HepG2 (cell line): Measurements from ENCODE around the gene CHST11. TPM values are rescaled to one million over a fixed set of nuclear protein-coding genes. Genes with fewer than 3 reads are reported as not detected.

Source experiments
- ATAC-seq: fragments of 200-7000 bp; cut with Tn5 transposase; 3 replicates; pipeline ENCODE4 v1.9.1; 2020; ENCODE audit warnings: mild to moderate bottlenecking, moderate library complexity
- BruUV-seq: library from RNA; stranded (reverse); fragments of 400-500 nt; replicated peaks from 2 replicates; lab custom pipeline; 2021; lab: Mats Ljungman, UMichigan
- CTCF ChIA-PET: fragments of 300-600 bp; formaldehyde crosslinking; extraction: SDS; loops from one replicate; lab custom pipeline; 2021; ENCODE audit warnings: low total read pairs, inconsistent platforms, low intra/inter-chr PET ratio; lab: Yijun Ruan, JAX
- POLR2A ChIA-PET: fragments of 350-600 bp; sonication (Branson Sonifier 250); formaldehyde crosslinking; loops from one replicate; lab custom pipeline; 2020; ENCODE audit warnings: antibody characterized with exemption, inconsistent platforms; lab: Yijun Ruan, JAX
- DNase-seq: peaks from one replicate; pipeline ENCODE4 v3.0.0-alpha.2; 2015; ENCODE audit warnings: low spot score
- FAIRE-seq: peaks from 3 replicates; lab custom pipeline; 2011; peaks lifted over from hg19 to GRCh38; lab: Jason Lieb, UNC
- H2AFZ ChIP-seq: one replicate; pipeline ENCODE4 v1.6.1; 2011; ENCODE audit warnings: low read length, inconsistent platforms
- H3K27ac ChIP-seq: fragments of 300-600 bp; 3 replicates; pipeline ENCODE4 v1.8.0; 2011; ENCODE audit warnings: mixed run types, mild to moderate bottlenecking, mixed read lengths, low read length, inconsistent platforms; ENCODE audit not compliant: insufficient read depth; ENCODE audit errors: extremely low read length
- H3K27me3 ChIP-seq, 2 experiments: fragments of 200-600 bp in 1 of 2; 2 replicates in 1 of 2; 3 replicates in 1 of 2; pipeline versions ENCODE4 v1.6.0 to v1.8.0; 2011; ENCODE audit warnings: low read length in 2 of 2, mild to moderate bottlenecking in 2 of 2, moderate library complexity in 2 of 2, inconsistent platforms in 1 of 2; ENCODE audit not compliant: insufficient read depth in 2 of 2, control insufficient read depth in 1 of 2
- H3K36me3 ChIP-seq, 2 experiments: fragments of 200-600 bp in 1 of 2; replicated peaks in 1 of 2; 2 replicates in 1 of 2; 3 replicates in 1 of 2; pipeline versions ENCODE4 v1.5.1 to v1.8.0; 2011; ENCODE audit warnings: low read length in 2 of 2, inconsistent platforms in 1 of 2; ENCODE audit not compliant: insufficient read depth in 2 of 2, control insufficient read depth in 1 of 2
- H3K4me1 ChIP-seq: 2 replicates; pipeline ENCODE4 v1.5.1; 2012; ENCODE audit warnings: low read length, inconsistent platforms; ENCODE audit not compliant: insufficient read depth
- H3K4me2 ChIP-seq: 2 replicates; pipeline ENCODE4 v1.6.0; 2011; ENCODE audit warnings: low read depth, low read length, inconsistent platforms
- H3K4me3 ChIP-seq, 3 experiments: fragments of 200-600 bp in 1 of 3; sonication (generic), shearing (Covaris generic) in 1 of 3; replicated peaks in 1 of 3; 2 replicates each; pipeline ENCODE4 v1.5.1; 2011 to 2016; ENCODE audit warnings: low read length in 3 of 3, inconsistent platforms in 2 of 3, low read depth in 2 of 3, mild to moderate bottlenecking in 2 of 3, control low read depth in 1 of 3, mixed read lengths in 1 of 3; ENCODE audit not compliant: insufficient read depth in 1 of 3
- H3K79me2 ChIP-seq: one replicate; pipeline ENCODE4 v1.6.1; 2011; ENCODE audit warnings: low read length, inconsistent platforms; ENCODE audit not compliant: insufficient read depth
- H3K9ac ChIP-seq: 2 replicates; pipeline ENCODE4 v1.6.0; 2011; ENCODE audit warnings: mild to moderate bottlenecking, low read depth, low read length, inconsistent platforms; ENCODE audit not compliant: insufficient read depth
- H3K9me3 ChIP-seq: 2 replicates; pipeline ENCODE4 v1.5.1; 2012; ENCODE audit warnings: mild to moderate bottlenecking, low read length
- H4K20me1 ChIP-seq: 2 replicates; pipeline ENCODE4 v1.6.0; 2011; ENCODE audit warnings: inconsistent platforms, mild to moderate bottlenecking, low read length, moderate library complexity; ENCODE audit not compliant: insufficient read depth
- GPN1 ChIP-seq: sonication (generic); formaldehyde crosslinking; IDR thresholded peaks from 2 replicates; pipeline ENCODE4 v1.5.1; 2020; ENCODE audit warnings: missing genetic modification reagents, borderline replicate concordance
- ONECUT2 ChIP-seq: sonication (generic); formaldehyde crosslinking; IDR thresholded peaks from 2 replicates; pipeline ENCODE4 v1.4.0; 2020; ENCODE audit warnings: missing genetic modification reagents
- SRY ChIP-seq: sonication (generic); formaldehyde crosslinking; IDR thresholded peaks from 2 replicates; pipeline ENCODE4 v1.8.0; 2022; ENCODE audit warnings: mild to moderate bottlenecking, missing genetic modification reagents
- ZNF570 ChIP-seq: sonication (generic); formaldehyde crosslinking; IDR thresholded peaks from 2 replicates; pipeline ENCODE4 v1.4.0; 2020; ENCODE audit warnings: mild to moderate bottlenecking, missing genetic modification reagents, borderline replicate concordance
- ZNF629 ChIP-seq: sonication (generic); formaldehyde crosslinking; conservative IDR thresholded peaks from 2 replicates; pipeline ENCODE4 v1.5.0; 2020; ENCODE audit warnings: missing genetic modification reagents
- ZNF746 ChIP-seq: sonication (generic); formaldehyde crosslinking; IDR thresholded peaks from 2 replicates; pipeline ENCODE4 v1.8.0; 2022; ENCODE audit warnings: mild to moderate bottlenecking, missing genetic modification reagents
- WGBS: methylation state at CpG from one replicate; pipeline ENCODE4 v1.1.6; 2017; ENCODE audit warnings: low lambda C conversion rate; 5-methylcytosine and 5-hydroxymethylcytosine counted together
- in situ Hi-C: cut with HindIII; loops from 2 replicates; pipeline ENCODE4 v1.10.0; 2017; ENCODE audit warnings: low pct_unique_long_range_greater_than_20kb; ENCODE audit not compliant: extremely low pct_ligation_motif_present
- intact Hi-C: fragments of 100-400 bp; cut with micrococcal nuclease; formaldehyde crosslinking; loops from one replicate; pipeline ENCODE4 v1.10.0; 2022; ENCODE audit not compliant: unreplicated experiment
- polyA plus RNA-seq, 8 experiments: library from polyadenylated mRNA; depleted of rRNA in 3 of 8; stranded (reverse) in 7 of 8; unstranded in 1 of 8; fragments of >200 nt; fragmentation: Illumina TruSeq in 4 of 8; extraction: Trizol in 4 of 8; gene quantifications; 2 replicates each; pipeline versions ENCODE4 v1.2.1 to v1.2.3, GENCODE V29; 2011 to 2016; ENCODE audit warnings: low read depth in 4 of 8, missing spikeins in 1 of 8, mixed read lengths in 1 of 8; ENCODE audit not compliant: insufficient read depth in 1 of 8
- total RNA-seq, 5 experiments: library from RNA; depleted of rRNA; stranded (reverse); fragments of >200 nt; fragmentation: Illumina TruSeq; extraction: Trizol; gene quantifications; 2 replicates each; pipeline ENCODE4 v1.2.3, GENCODE V29; 2016; ENCODE audit warnings: low read depth in 1 of 5
- TF ChIP-seq, protein P1 (sequence below): sonication (generic); formaldehyde crosslinking; conservative IDR thresholded peaks from 2 replicates; pipeline ENCODE4 v1.8.1; 2023; ENCODE audit warnings: missing genetic modification reagents
- TF ChIP-seq, protein P2 (sequence below): sonication (generic); formaldehyde crosslinking; IDR thresholded peaks from 2 replicates; pipeline ENCODE4 v1.9.0; 2022; ENCODE audit warnings: missing genetic modification reagents, mild to moderate bottlenecking, borderline replicate concordance

The CHST11 gene
- total and polyA plus RNA-seq, 2 of the 13 experiments (the other 11 are each of a cell fraction or from before 2014, with no cell fraction given), result 0.15 TPM; not detected in 1

DNA sequence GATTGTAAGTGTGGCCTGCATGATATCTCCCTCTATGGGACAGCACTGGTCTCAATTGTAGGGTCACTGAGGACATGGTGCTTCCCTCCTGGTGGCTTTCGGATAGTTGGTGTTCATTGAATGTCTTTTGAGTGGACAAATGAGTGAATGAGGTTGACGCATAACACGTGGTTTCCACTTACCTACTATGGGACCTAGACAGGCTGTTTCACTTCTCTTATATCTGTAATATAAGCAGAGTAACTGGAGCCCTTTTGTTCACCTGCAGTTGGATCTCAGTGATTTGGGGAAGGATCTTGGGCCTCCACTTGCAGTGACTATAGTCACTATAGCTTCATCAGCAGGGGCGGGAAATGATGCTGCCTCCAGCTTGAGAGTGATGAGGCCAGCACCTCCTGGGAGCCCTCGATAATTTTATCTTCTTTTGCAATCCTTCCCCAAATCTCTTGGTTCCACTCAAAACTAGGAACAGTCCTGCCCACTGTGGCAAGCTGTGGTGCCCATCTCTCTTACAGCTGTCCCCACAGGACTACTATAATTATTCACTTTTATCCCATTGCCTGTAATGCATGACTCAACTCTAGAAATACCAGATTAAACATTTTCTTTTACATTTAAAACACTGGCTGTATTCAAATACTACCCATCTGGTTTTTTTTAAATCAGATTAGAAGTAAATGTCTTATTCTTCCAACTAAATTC is 242.9 kb downstream of the CHST11 start:
- H3K9me3 ChIP-seq, result no peaks in the 10 kb centered on the region
- no peaks in the 10 kb centered on the region for H3K4me1 ChIP-seq
- no TSS peak for BruUV-seq
- 25% methylated on average over 5 of the region's 5 CpGs for WGBS
- ChIA-PET CTCF (no interaction called here), POLR2A (no interaction called here)
- no peaks in the 10 kb centered on the region for H3K79me2 ChIP-seq
- H3K4me3 ChIP-seq, result no peak overlapping the region
- H3K27me3 ChIP-seq, result peaks cover 2 to 21% of the 10 kb centered on the region in 2 experiments; a peak in 4 of 5 replicates
- H3K36me3 ChIP-seq, result no peaks in the 10 kb centered on the region
- DNase-seq (no peak), FAIRE-seq (no peak), ATAC-seq (no peak)
- H2AFZ ChIP-seq, result no peak overlapping the region
- H4K20me1 ChIP-seq, result no peaks in the 10 kb centered on the region
- intact Hi-C loops, result no loop called here
- no peak overlapping the region for H3K27ac ChIP-seq
- TF ChIP-seq, protein P1, sequence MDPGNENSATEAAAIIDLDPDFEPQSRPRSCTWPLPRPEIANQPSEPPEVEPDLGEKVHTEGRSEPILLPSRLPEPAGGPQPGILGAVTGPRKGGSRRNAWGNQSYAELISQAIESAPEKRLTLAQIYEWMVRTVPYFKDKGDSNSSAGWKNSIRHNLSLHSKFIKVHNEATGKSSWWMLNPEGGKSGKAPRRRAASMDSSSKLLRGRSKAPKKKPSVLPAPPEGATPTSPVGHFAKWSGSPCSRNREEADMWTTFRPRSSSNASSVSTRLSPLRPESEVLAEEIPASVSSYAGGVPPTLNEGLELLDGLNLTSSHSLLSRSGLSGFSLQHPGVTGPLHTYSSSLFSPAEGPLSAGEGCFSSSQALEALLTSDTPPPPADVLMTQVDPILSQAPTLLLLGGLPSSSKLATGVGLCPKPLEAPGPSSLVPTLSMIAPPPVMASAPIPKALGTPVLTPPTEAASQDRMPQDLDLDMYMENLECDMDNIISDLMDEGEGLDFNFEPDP (CRISPR knock-in tag), result no peak
- TF ChIP-seq SRY (CRISPR knock-in tag) (no peak), GPN1 (no peak), ONECUT2 (no peak), ZNF570 (no peak), ZNF746 (CRISPR knock-in tag) (no peak)
- H3K9ac ChIP-seq, result no peak overlapping the region
- H3K4me2 ChIP-seq, result no peak overlapping the region
- in situ Hi-C loops, result no loop called here

DNA sequence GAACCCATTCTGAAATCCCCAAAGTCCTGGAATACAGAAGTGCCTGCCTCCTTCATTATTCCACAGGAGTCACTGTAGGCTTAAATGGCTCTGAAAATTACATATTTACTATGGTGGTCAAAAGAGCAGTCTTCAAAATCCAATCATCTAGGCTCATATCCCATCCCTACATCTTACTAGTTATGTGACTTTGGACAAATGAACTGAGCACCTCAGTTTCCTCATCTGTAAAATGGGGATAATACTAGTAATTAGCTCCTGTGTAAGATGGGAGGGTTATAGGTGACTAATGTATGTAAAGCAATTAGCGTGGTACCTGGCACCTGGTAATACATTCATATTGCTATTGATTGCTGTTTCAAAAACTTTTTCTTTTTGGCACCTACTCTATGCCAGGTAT is 243.6 kb downstream of the CHST11 start:
- 0% methylated on average over 1 of the region's 1 CpG for WGBS
- in situ Hi-C loops, result no loop called here
- ChIA-PET POLR2A (no interaction called here), CTCF (no interaction called here)
- Histone ChIP-seq H3K79me2 (no peaks in the 10 kb centered on the region), H3K4me1 (no peaks in the 10 kb centered on the region), H3K9ac (no peak overlapping the region), H3K27me3 (peaks cover 2 to 26% of the 10 kb centered on the region in 2 experiments; a peak in 4 of 5 replicates), H4K20me1 (no peaks in the 10 kb centered on the region), H3K27ac (no peak overlapping the region), H3K4me3 (no peak overlapping the region), H3K36me3 (no peaks in the 10 kb centered on the region), H3K9me3 (no peaks in the 10 kb centered on the region), H2AFZ (no peak overlapping the region), H3K4me2 (no peak overlapping the region)
- FAIRE-seq, result no peak
- TF ChIP-seq ZNF629 (CRISPR knock-in tag), result peak; percentile 23; the same call in 1 of the 2 replicates
- TF ChIP-seq, protein P2, sequence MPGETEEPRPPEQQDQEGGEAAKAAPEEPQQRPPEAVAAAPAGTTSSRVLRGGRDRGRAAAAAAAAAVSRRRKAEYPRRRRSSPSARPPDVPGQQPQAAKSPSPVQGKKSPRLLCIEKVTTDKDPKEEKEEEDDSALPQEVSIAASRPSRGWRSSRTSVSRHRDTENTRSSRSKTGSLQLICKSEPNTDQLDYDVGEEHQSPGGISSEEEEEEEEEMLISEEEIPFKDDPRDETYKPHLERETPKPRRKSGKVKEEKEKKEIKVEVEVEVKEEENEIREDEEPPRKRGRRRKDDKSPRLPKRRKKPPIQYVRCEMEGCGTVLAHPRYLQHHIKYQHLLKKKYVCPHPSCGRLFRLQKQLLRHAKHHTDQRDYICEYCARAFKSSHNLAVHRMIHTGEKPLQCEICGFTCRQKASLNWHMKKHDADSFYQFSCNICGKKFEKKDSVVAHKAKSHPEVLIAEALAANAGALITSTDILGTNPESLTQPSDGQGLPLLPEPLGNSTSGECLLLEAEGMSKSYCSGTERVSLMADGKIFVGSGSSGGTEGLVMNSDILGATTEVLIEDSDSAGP, result no peak
- no peak for ATAC-seq
- BruUV-seq, result no TSS peak
- intact Hi-C loops, result no loop called here
- no peak for DNase-seq
